Measurements from ENCODE around the gene CSRP3.

DNA sequence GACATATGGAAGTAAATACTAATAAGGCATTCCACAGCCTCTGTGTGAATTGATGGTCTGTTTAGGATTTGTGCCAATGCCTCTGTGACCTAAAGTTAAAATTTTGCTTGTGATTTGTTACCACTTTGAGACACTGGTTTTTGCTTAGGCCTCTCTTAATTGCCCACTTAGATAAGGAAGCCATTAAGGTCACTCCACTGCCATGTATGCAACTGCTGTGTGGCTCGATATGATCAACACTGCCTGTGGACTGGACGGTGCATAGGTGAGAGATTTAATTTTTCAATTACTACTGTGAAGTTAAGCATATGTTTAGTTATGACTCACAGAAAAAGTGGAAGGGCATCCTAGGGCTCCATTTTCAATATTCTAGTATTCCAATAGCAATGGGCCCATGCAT lies 36.9 kb downstream of the CSRP3 start:
- TF ChIP-seq CTCF (conservative IDR thresholded peaks at IDR 0.05) (no peak), ZFX (IDR thresholded peaks at IDR 0.05) (no peak)
